Measurements from ENCODE around the gene SFSWAP. TPM values are rescaled to one million over a fixed set of nuclear protein-coding genes. Genes with fewer than 3 reads are reported as not detected.
"Not testable (repeated sequence)": the region's sequence is repeated elsewhere in the genome, so short reads cannot be mapped to it uniquely, and the experiment has no call there.

The SFSWAP gene
- total RNA-seq, 1 experiment from 2014 or later = 33.9 TPM

- DNase-seq (ENCODE audit: low read depth) = not testable (repeated sequence)
These were observed 98.8 kb downstream of the SFSWAP start for GRCh38 chr12:131809476-131810254.

- DNase-seq (ENCODE audit: low read depth) = no peak
These were observed 99.8 kb downstream of the SFSWAP start for GRCh38 chr12:131810726-131811125.

- no peak for DNase-seq (ENCODE audit: low read depth)
These were observed 104.2 kb downstream of the SFSWAP start for GRCh38 chr12:131815131-131815530.

- DNase-seq (ENCODE audit: low read depth) = no peak
These were observed 105.6 kb downstream of the SFSWAP start for GRCh38 chr12:131816495-131816894.

GRCh38 chr12:131817241-131817640 lies 106.4 kb downstream of the SFSWAP start:
- DNase-seq (ENCODE audit: low read depth) = no peak

- DNase-seq (ENCODE audit: low read depth) = no peak
These were observed 108.1 kb downstream of the SFSWAP start for GRCh38 chr12:131818821-131819585.

- DNase-seq (ENCODE audit: low read depth) = no peak
These were observed 113.6 kb downstream of the SFSWAP start for GRCh38 chr12:131824450-131824849.

GRCh38 chr12:131825146-131825892 lies 114.4 kb downstream of the SFSWAP start:
- peak; percentile 57 for DNase-seq (ENCODE audit: low read depth)

- DNase-seq (ENCODE audit: low read depth) = no peak
These were observed 115.4 kb downstream of the SFSWAP start for GRCh38 chr12:131826097-131826928.

- peak; percentile 79 for DNase-seq (ENCODE audit: low read depth)
These were observed 117.2 kb downstream of the SFSWAP start, which contains the start of gene MMP17 for GRCh38 chr12:131827961-131828534. TSS of gene MMP17 (plus strand) at chr12:131828393. CDS start at chr12:131828495, 102 bp downstream.

- peak; percentile 75 for DNase-seq (ENCODE audit: low read depth)
These were observed 117.9 kb downstream of the SFSWAP start for GRCh38 chr12:131828671-131829355.

- DNase-seq (ENCODE audit: low read depth) = no peak
These were observed 118.5 kb downstream of the SFSWAP start for GRCh38 chr12:131829356-131829747.

GRCh38 chr12:131829791-131830334 lies 119.0 kb downstream of the SFSWAP start:
- DNase-seq (ENCODE audit: low read depth) = peak; percentile 40

- DNase-seq (ENCODE audit: low read depth) = peak; percentile 93
These were observed 119.5 kb downstream of the SFSWAP start for GRCh38 chr12:131830335-131830913.

- peak; percentile 62 for DNase-seq (ENCODE audit: low read depth)
These were observed 120.2 kb downstream of the SFSWAP start for GRCh38 chr12:131830914-131831571.

GRCh38 chr12:131831635-131832041 lies 120.7 kb downstream of the SFSWAP start:
- DNase-seq (ENCODE audit: low read depth) = peak; percentile 93

- peak; percentile 83 for DNase-seq (ENCODE audit: low read depth)
These were observed 121.7 kb downstream of the SFSWAP start for GRCh38 chr12:131832321-131833231.

Data from Daoy (cell line).